Measurements from ENCODE around the gene PKP4. TPM values are rescaled to one million over a fixed set of nuclear protein-coding genes. Genes with fewer than 3 reads are reported as not detected.
"Not testable (repeated sequence)": the region's sequence is repeated elsewhere in the genome, so short reads cannot be mapped to it uniquely, and the experiment has no call there.

Gene PKP4
- total RNA-seq, 1 donor from 2014 or later = 142 TPM

DNA sequence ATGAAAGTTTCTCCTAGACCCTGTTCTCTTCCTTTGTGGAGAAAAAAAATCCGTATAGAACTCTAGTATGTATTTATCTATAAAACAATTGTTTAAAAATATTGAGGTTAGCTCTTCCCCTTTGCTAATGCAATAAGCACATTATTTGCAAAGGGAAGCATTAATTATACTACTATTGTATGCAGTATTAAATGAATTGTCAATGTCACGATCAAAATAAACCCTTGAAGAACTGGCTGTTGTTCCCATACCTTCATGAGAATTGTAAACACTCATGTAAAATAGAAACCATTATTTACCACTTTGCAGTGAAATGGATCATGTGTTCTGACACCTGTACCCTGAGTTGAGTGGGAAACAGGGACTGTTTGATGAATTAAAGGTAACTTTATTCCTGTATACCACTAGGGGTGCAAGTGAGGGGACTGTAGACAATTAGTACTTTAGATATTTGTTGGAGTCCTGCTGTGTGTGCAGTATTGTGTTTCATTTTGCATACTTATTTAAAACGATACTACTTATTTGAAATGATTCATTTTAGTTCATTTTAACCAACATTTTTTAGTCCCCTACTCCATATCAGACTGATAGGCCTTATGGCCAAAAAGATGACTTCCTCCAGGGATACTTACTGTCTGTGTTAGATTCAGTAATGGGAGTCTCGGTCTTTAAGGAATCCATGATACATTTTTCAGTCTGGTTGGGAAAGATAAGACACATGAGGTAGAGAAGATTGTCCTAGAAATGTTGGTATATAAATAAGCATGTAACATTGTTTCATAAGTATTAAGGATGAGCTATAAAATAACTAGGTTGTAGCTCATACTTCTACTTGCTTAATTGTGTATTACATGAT, 7.9 kb downstream of the PKP4 start:
- DNase-seq (ENCODE audit: low spot score) = no peak

DNA sequence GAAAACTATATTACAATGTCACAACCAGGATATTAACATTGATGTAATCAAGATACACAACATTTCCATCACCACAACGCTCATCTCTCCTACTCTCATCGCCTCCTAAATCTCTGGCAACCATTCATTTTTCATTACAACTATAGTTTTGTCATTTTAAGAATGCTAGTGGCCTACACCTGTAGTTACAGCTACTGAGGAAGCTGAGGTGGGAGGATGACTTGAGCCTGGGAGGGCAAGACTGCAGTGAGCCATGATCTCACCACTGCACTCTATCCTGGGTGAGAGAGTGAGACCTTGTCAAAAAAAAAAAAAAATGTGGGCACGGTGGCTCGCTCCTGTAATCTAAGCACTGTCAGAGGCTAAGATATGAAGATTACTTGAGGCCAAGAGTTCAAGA, 10.5 kb downstream of the PKP4 start:
- DNase-seq (ENCODE audit: low spot score) = no peak

DNA sequence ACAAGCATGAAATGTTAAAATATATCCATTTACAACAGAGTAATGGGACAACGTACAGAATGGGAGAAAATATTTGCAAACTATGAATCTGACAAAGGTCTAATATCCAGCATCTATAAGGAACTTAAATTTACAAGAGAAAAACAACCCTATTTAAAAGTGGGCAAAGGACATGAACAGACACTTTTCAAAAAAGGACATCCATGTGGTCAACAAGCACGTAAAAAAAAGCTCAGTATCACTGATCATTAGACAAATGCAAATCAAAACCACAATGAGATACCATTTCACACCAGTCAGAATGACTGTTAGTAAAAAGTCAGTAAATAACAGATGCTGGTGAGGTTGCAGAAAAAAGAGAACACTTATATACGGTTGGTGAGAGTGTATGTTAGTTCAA, 16.1 kb downstream of the PKP4 start:
- not testable (repeated sequence) for DNase-seq (ENCODE audit: low spot score)

DNA sequence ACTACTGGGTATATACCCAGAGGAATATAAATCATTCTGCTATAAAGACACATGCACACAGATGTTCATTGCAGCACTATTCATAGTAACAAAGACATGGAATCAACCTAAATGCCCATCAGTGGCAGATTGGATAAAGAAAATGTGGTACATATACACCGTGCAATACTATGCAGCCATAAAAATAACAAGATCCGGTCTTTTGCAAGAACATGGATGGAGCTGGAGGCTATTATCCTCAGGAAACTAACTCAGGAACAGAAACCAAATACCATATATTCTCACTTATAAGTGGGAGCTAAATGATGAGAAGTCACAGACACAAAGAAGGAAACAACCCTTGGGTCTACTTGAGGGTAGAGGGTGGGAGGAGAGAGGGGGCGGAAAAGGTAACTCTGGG, 16.5 kb downstream of the PKP4 start:
- DNase-seq (ENCODE audit: low spot score) = not testable (repeated sequence)

DNA sequence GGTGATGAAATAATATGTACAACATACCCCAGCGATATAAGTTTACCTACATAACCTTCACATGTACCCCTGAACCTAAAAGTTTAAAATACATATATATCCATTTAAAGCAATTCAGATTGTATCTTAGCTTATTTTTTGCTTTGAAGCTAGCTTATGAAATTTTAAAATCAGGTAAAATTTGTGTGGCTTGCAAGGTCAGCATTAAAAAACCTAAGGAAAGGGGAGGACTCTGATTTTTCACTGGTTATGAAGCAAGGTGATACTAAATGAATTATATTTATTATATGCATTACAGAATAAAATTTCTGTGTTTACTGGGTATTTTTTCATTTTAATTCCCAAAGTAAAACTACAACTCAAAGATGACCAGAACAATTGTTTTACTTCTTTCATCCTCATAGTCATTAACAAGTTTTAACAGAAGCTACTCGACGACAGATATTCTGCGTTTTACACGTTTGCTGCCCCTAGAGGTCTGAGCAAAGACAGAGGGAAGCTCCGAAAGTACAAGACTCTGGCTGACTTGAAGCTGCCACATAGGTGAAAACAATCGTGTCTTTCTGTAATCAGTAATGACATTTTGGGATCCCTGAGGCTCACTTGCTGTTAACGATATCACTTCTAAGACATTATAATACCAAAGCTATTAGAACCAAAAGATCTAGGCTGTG, 17.1 kb downstream of the PKP4 start:
- no peak for DNase-seq (ENCODE audit: low spot score)

DNA sequence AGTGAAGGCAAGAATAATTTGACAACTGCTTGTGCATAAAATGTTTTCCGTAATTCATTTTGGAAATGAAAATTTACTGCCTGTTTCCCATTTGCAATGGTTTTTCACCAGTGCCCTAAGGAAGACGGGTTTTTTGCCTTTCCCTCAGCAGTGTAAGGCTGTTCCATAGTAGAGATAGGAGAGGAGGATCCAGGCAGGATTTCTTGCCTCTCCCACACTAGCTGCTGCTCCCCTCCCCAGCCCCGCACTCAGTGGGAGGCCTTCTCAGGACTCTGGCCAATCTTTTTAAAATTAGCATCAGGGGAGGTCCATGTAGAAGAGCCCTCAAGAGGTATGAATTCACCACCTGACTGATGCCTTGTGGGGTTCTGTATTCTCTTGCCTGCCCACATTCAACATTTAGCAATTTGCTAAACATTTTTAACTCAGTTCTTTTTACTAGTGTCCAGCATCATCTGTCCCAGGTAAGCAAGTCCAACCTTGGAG, 17.8 kb downstream of the PKP4 start:
- DNase-seq (ENCODE audit: low spot score) = not testable (repeated sequence)

DNA sequence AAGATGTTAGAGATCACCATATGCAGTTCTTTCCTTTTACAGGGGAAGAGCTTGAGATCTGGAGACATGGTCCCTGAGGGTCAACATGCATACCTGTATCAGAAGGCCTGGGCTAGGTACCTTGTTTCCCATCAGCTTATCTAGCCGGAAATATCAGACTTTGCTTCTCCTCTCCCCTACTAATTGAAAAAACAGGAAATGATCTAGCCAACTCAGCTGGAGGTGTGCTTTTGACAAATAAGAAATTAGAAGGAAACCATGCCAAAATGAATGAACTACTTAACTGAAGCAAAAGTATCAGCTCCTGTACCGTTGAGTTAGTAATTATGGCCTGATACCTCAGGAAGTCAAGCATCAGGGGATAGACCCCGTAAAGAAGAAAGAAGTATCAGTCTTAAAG, 20.4 kb downstream of the PKP4 start:
- DNase-seq (ENCODE audit: low spot score) = no peak

DNA sequence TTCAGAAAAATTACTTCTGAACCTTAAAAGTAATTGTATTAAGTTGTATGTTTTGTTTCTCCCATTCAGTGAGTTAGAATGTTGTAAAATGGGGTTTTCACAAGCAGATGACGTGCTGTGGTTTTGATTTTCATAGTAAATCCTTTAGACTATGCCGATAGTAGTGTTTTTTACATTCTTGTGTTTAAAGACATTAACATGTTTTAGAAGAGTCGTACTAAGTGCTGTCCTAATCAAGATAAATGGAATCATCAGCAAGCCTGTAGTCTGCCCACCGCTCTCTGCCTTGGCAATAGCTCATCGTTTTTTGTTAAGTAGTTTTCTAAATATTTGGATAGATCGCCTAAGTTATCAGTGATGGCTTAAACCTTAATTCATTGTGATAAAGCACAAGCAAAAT, 21.5 kb downstream of the PKP4 start:
- DNase-seq (ENCODE audit: low spot score) = no peak

DNA sequence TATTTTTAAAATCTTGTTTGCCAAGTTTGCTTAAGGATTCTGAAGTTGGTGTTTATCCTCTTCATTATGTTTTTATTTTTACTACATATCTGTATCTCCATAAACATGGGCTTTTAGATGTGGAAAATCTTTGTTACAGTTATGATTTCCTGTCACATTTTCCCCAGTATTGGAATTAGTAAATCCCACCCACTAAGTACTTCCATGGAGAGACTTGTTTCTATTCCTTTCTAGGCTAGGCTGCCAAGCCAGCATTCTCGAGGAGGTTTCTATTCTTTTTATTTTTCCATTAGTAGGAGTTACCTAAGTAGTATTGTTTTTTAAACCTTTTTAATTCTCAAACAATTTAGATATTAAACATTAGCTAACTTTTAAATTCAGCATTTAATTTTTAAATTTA, 22.1 kb downstream of the PKP4 start:
- no peak for DNase-seq (ENCODE audit: low spot score)

DNA sequence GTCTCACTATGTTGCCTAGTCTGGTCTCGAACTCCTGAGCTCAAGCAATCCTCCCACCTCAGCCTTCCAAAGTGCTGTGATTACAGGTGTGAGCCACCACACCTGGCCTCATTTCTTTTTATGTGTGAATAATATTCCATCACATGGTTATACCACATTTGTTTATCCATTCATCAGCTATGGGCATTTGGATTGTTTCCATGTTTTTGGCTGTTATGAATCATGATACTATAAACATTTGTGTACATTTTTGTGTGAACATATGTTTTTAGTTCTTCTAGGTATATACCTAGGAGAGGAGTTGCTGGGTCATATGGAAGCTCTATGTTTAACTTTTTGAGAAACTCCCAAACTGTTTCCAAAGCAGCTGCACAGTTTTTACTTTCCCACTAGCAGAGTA, 24.4 kb downstream of the PKP4 start:
- DNase-seq (ENCODE audit: low spot score) = no peak

DNA sequence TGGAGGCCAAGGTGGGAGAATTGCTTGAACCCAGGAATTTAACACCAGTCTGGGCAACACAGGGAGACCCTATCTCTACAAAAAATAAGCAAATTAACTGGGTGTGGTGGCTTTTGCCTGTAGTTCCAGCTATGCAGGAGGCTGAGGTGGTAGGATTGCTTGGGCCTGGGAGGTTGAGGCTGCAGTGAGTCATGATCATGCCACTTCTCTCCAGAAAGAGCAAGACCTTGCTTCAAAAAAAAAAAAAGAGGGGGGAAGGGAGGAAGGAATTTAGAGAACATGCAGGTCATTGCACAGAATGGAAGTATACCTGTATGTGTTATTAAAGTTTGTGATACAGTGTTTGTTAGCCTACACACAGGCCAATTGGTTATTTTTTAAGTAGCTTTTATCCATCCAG, 25.8 kb downstream of the PKP4 start:
- DNase-seq (ENCODE audit: low spot score) = no peak

DNA sequence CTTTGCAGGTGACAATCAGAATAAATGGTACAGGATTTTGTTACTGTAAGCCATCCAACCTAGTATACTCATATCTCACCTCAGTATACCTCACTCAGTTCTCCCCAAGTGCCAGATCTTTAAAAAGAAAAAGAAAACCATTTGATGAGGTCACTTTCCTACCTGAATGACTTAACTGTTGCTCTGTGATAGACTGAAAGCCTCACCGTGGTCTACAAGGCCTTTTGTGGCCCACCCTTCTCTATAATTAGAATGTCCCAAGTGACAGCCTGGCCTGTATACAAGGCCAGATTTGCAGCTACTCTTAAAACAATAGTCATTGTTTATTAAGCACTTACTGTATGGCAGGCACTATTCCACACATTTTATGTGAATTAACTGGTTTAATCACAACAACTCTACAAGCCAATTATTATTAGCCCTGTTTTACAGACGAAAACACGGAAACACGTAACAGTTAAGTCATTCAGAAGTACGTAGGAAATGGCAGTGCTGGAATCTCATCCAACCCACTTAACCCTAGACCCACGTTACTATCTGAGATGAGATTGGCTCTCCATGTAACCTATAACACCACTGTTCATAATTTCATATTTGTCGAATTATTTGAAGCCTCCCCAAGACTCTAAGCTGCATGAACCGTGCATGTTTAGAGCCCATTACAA, 28.3 kb downstream of the PKP4 start:
- DNase-seq (ENCODE audit: low spot score) = no peak

DNA sequence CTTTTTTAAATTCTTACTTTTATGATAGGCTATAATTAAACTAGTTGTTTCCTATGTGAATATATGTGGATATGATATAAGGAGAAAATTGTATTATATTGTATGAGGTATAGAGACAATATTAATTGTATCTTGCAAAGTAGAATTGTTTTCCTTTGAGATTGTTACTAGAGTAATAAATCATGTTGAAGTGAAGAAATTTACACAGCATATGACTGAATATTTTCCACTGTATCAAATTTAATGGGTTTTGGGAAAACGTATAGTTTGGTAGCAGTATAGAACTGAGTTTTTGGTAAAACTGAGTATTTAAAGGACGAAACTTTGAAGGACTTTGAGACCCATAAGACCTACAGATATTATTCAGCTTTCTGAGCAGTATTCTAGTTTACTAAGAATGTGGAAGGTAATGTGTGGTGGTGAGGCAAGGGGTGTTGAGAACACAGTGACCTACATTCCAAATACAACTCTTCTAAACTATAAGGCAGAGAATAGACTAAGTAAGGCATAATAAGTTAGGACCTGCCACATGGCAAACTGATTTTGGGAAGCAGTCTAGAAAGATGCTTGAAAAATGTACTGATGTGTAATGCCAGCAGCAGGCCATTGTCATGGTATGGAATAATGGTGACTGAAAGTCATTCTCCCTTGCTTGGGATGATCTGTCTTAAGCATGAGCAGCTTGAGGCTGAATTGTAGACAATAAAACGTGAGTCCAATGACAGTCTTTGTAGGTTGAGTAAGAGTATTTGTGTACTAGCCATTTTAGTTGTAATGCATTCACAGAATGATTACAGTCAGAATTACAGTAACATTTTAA, 29.6 kb downstream of the PKP4 start:
- no peak for DNase-seq (ENCODE audit: low spot score)

DNA sequence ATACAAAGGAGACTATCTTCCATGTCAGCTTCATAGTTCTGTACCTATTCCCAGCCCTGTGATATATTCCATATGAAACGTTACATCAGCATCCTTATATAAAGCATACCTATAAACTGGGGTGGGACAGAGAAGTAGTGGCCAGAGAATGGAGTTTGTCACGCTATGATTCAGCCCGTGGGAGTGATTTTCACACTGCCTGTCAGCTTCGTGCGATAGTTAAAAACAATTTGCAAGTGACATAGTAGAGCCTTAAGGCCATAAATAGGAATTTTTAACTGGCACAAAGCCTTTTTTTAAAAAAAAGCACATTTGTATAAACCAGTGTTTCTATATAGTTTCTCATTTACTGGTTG, 30.2 kb downstream of the PKP4 start:
- no peak for DNase-seq (ENCODE audit: low spot score)

DNA sequence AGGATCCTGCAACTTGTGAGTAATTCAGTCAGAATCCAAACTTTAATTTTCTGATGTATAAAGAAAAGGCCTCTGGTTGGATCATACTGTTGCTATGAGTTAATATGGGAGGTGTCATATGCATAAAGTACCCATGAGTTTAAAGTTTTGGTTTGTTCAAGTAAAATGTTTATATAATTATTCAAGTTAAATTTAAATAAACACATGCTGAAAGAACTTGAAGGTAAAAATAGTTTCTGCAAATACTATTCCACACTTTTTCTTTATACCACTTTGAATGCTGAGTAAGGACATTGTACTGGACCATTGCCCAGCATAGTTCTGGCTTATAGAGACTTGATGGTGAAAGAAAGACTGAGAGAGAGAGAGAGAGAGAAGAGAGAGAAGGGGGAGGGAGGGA, 30.7 kb downstream of the PKP4 start:
- no peak for DNase-seq (ENCODE audit: low spot score)

DNA sequence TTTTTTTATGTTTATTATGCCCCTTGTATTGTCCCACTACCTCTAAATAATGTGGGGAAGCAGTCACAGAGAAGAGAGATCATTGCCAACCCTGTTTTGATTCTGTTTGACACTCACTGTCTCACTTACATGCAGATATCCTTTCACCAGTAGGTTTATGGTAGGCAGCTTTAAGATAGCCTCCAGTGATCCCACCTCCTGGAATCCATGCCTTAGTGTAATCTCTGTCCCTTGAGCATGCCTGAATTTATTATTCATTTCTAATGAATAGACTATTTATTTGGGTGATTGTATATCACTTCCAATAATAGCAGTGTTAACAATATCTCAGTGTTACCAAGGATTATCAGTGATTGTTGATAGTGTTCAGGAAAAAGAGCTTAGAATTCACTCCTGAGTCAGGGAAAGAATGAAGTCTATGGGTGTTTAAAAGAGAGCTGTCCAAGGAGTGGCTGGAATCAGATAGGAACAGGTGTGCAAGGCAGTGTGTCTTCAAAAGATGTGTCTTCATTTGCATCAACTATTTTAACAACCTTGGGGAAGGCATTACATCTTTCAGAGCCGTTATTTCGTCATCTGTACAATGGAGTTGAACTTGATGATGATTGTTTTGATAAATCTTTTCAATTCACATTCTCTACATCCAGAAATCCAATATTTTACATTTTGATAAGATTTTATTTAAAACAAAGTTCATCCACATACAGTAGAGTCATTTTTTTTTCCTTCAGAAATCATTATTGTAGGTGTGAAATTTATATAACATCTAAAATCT, 31.9 kb downstream of the PKP4 start:
- no peak for DNase-seq (ENCODE audit: low spot score)

DNA sequence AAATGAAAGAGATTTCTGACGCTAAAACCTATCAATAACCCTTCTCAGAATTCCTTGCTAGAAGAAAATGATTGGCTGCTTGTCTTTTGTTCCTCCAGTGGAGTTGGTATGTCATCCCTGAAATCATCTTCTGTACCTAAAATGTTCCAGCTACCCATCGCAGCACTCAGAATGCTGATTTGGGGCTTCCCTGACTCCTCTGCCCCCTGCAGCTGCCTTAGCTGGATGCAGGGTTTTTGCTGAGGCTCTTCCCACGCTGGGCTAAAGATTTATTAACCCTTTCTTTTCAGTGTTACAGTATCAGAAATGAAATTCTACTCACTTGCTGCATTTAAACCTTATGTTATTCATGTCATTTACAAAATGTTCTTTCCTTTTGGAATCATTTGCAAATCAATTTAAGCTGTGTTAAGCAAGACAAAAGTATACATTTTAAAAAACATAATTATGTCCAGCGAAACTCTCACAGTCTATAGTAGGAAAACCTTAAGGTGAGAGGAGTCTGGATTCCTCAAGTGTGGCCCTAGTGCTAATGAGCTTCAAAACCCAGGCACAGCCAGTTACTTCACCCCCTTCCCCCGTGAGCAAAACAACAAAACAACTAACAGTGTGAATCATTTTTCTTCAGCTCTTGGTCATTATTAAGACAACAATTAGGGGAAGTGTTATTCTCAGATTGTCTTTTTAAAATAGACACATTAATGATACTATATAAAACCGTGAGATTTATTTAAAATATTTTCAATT, 32.8 kb downstream of the PKP4 start:
- DNase-seq (ENCODE audit: low spot score) = no peak

DNA sequence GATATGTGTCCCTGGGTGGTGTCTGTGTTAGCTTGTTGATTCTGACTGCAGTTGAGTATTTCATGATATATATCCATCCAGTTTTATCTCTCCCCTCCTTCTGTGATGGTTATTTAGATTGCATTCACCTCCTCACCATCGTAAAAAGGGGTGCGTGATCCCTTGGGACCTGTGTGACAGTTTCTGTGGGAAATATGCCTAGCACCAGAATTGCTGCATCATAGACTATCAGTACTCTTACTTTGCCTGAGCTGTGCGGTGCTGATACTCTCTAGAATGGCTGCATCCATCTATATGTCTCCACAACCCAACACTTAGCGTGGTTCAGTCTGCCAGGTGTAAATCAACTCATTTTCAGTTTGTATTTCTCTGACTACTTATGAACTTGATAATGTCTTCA, 34.3 kb downstream of the PKP4 start:
- DNase-seq (ENCODE audit: low spot score) = no peak

DNA sequence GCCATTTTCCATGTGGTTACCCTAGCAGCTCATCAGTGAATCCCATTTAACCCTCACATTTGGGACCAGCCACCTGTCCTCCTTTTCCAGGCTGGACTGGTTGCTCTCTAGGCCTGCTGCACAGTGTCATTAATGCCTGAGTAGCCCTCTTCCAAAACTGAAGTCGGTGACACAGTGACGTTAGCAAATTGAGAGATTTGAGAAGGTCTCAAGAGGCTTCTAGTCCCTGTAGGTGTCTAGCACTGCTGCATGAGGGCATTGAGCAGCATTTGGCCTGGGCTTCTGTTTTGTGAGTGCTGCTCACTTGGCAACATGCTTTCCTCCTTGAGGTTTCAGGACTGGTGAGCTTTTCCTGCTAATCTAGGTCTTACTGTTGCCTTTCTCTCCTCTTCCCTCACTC, 36.7 kb downstream of the PKP4 start:
- no peak for DNase-seq (ENCODE audit: low spot score)

DNA sequence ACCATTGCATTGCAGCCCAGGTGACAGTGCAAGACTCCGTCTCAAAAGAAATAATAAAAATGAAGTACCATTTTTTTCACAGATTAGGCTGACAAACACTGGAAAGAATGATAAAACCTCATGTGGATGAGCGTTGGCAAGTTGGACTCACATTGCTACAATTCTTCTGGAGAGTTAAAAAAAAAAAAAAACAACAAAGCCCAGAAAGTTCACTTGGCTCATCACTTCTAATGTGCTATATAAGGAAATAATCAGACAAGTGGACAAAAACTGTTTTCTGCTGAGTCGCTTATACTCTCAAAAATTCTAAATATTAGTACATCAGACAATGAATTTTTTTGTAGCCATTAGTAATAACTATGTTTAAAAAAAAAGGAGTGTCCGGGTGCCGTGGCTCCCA, 38.4 kb downstream of the PKP4 start:
- no peak for DNase-seq (ENCODE audit: low spot score)
